HEK293 (cell line): Measurements from ENCODE around the gene RAB1B.

Experiments
- CTCF ChIA-PET: fragments of 350-600 bp; formaldehyde crosslinking; extraction: SDS; loops from one replicate; lab custom pipeline; 2021; ENCODE audit warnings: antibody characterized with exemption; lab: Yijun Ruan, JAX
- POLR2A ChIA-PET: fragments of 300-600 bp; formaldehyde crosslinking; extraction: SDS; loops from one replicate; lab custom pipeline; 2020; ENCODE audit warnings: antibody characterized with exemption, inconsistent platforms; lab: Yijun Ruan, JAX
- H3K27ac ChIP-seq: fragments of 200-500 bp; sonication (Bioruptor generic); 2 replicates; pipeline ENCODE4 v1.5.1; 2014; ENCODE audit warnings: low read depth, low read length, control low read depth, inconsistent platforms; ENCODE audit errors: extremely low read depth
- H3K36me3 ChIP-seq, 2 experiments: fragments of 200-500 bp in 1 of 2; sonication (Bioruptor generic) in 1 of 2; 1 replicate in 1 of 2; 2 replicates in 1 of 2; pipeline ENCODE4 v1.5.1; 2014 to 2017; ENCODE audit warnings: inconsistent platforms in 2 of 2, low read length in 2 of 2; ENCODE audit not compliant: control insufficient read depth in 2 of 2, insufficient read depth in 1 of 2
- H3K4me1 ChIP-seq: fragments of 200-500 bp; sonication (Bioruptor generic); 2 replicates; pipeline ENCODE4 v1.5.1; 2014; ENCODE audit warnings: mild to moderate bottlenecking, low read length, inconsistent platforms; ENCODE audit not compliant: control insufficient read depth, insufficient read depth
- H3K4me3 ChIP-seq: 2 replicates; pipeline ENCODE4 v1.5.1; 2011; ENCODE audit warnings: low read depth, mild to moderate bottlenecking, control low read depth, low read length, moderate library complexity
- H3K9me3 ChIP-seq: fragments of 200-500 bp; sonication (Bioruptor generic); 2 replicates; pipeline ENCODE4 v1.5.1; 2014; ENCODE audit warnings: low read depth, low read length, inconsistent platforms; ENCODE audit not compliant: control insufficient read depth, insufficient read depth
- EGR2 ChIP-seq: fragments of 450-650 bp; formaldehyde crosslinking; IDR thresholded peaks from 2 replicates; pipeline ENCODE4 v1.5.1; 2016; ENCODE audit warnings: low read depth, missing biosample characterization, missing genetic modification characterization
- KLF1 ChIP-seq: fragments of 450-650 bp; formaldehyde crosslinking; IDR thresholded peaks from 2 replicates; pipeline ENCODE4 v1.5.1; 2016; ENCODE audit warnings: missing biosample characterization, missing genetic modification characterization
- MEIS1 ChIP-seq: sonication (generic); formaldehyde crosslinking; IDR thresholded peaks from 2 replicates; pipeline ENCODE4 v1.8.1; 2022; ENCODE audit warnings: missing genetic modification reagents, mild to moderate bottlenecking, borderline replicate concordance
- PATZ1 ChIP-seq: fragments of 450-650 bp; formaldehyde crosslinking; IDR thresholded peaks from 2 replicates; pipeline ENCODE4 v1.5.1; 2016; ENCODE audit warnings: missing biosample characterization, missing genetic modification characterization
- SP2 ChIP-seq: fragments of 450-650 bp; formaldehyde crosslinking; IDR thresholded peaks from 2 replicates; pipeline ENCODE4 v1.5.1; 2016; ENCODE audit warnings: missing biosample characterization, missing genetic modification characterization
- SP3 ChIP-seq: fragments of 450-650 bp; formaldehyde crosslinking; IDR thresholded peaks from 2 replicates; pipeline ENCODE4 v1.5.1; 2016; ENCODE audit warnings: missing biosample characterization, missing genetic modification characterization
- TSHZ1 ChIP-seq: fragments of 450-650 bp; formaldehyde crosslinking; IDR thresholded peaks from 2 replicates; pipeline ENCODE4 v1.5.1; 2016; ENCODE audit warnings: missing biosample characterization, missing genetic modification characterization, borderline replicate concordance
- WT1 ChIP-seq: fragments of 450-650 bp; formaldehyde crosslinking; IDR thresholded peaks from 2 replicates; pipeline ENCODE4 v1.5.1; 2016; ENCODE audit warnings: missing biosample characterization, missing genetic modification characterization
- YY1 ChIP-seq: fragments of 450-650 bp; formaldehyde crosslinking; IDR thresholded peaks from 2 replicates; pipeline ENCODE4 v1.5.1; 2018; ENCODE audit warnings: missing biosample characterization, missing genetic modification characterization
- YY2 ChIP-seq: fragments of 450-650 bp; formaldehyde crosslinking; IDR thresholded peaks from 2 replicates; pipeline ENCODE4 v1.5.1; 2016; ENCODE audit warnings: missing biosample characterization, missing genetic modification characterization
- ZBTB11 ChIP-seq: fragments of 450-650 bp; formaldehyde crosslinking; conservative IDR thresholded peaks from 2 replicates; pipeline ENCODE4 v1.5.1; 2016; ENCODE audit warnings: low read depth, missing biosample characterization, missing genetic modification characterization
- ZBTB26 ChIP-seq: fragments of 450-650 bp; formaldehyde crosslinking; optimal IDR thresholded peaks from 2 replicates; pipeline ENCODE3; 2016; ENCODE audit warnings: missing biosample characterization, mild to moderate bottlenecking, missing genetic modification characterization
- ZNF157 ChIP-seq: fragments of 450-650 bp; formaldehyde crosslinking; IDR thresholded peaks from 2 replicates; pipeline ENCODE4 v1.5.1; 2016; ENCODE audit warnings: missing biosample characterization, missing genetic modification characterization
- ZNF23 ChIP-seq: fragments of 450-650 bp; formaldehyde crosslinking; IDR thresholded peaks from 2 replicates; pipeline ENCODE4 v1.5.1; 2016; ENCODE audit warnings: missing biosample characterization, missing genetic modification characterization, borderline replicate concordance
- ZNF449 ChIP-seq: fragments of 450-650 bp; formaldehyde crosslinking; IDR thresholded peaks from 2 replicates; pipeline ENCODE4 v1.5.1; 2017; ENCODE audit warnings: missing biosample characterization, mild to moderate bottlenecking, missing genetic modification characterization, moderate library complexity
- ZNF600 ChIP-seq: fragments of 450-650 bp; formaldehyde crosslinking; IDR thresholded peaks from 2 replicates; pipeline ENCODE4 v1.5.1; 2016; ENCODE audit warnings: missing biosample characterization, missing genetic modification characterization
- ZNF660 ChIP-seq: fragments of 450-650 bp; IDR thresholded peaks from 2 replicates; pipeline ENCODE4 v1.5.1; 2018; ENCODE audit warnings: missing biosample characterization, mild to moderate bottlenecking, missing genetic modification characterization
- ZNF664 ChIP-seq: fragments of 450-650 bp; formaldehyde crosslinking; IDR thresholded peaks from 2 replicates; pipeline ENCODE4 v1.5.1; 2016; ENCODE audit warnings: missing biosample characterization, missing genetic modification characterization
- ZNF76 ChIP-seq: fragments of 450-650 bp; formaldehyde crosslinking; IDR thresholded peaks from 2 replicates; pipeline ENCODE4; 2016; ENCODE audit warnings: low read depth, missing biosample characterization, missing genetic modification characterization, borderline replicate concordance
- ZNF830 ChIP-seq: fragments of 450-650 bp; IDR thresholded peaks from 2 replicates; pipeline ENCODE4 v1.5.0; 2018; ENCODE audit warnings: missing biosample characterization, missing genetic modification characterization, low read depth, mild to moderate bottlenecking, moderate library complexity
- ZXDB ChIP-seq: fragments of 450-650 bp; formaldehyde crosslinking; IDR thresholded peaks from 2 replicates; pipeline ENCODE4 v1.5.1; 2016; ENCODE audit warnings: missing biosample characterization, missing genetic modification characterization

The RAB1B gene

GRCh38 chr11:66268244-66268951, at the start of gene RAB1B:
TSS of gene RAB1B (plus strand) at chr11:66268639. CDS start at chr11:66268680, 41 bp downstream.
- peak within 1 kb of the TSS; percentile 73 for H3K27ac ChIP-seq
- TF ChIP-seq ZNF830 (no peak), YY1 (tag by site-specific recombination) (peak; percentile 71; the same call in 1 of the 2 replicates), ZXDB (tag by site-specific recombination) (no peak), PATZ1 (tag by site-specific recombination) (peak; percentile 73), ZNF664 (tag by site-specific recombination) (no peak), YY2 (tag by site-specific recombination) (peak; percentile 76), ZNF449 (peak; percentile 80; the same call in 1 of the 2 replicates), ZNF76 (tag by site-specific recombination) (peak; percentile 97), ZNF660 (tag by site-specific recombination) (no peak), EGR2 (tag by site-specific recombination) (peak; percentile 52), ZBTB26 (tag by site-specific recombination) (peak; percentile 61), MEIS1 (CRISPR knock-in tag) (no peak), ZNF157 (no peak), SP3 (tag by site-specific recombination) (peak; percentile 92), SP2 (tag by site-specific recombination) (peak; percentile 63), KLF1 (tag by site-specific recombination) (peak; percentile 35; the same call in 1 of the 2 replicates), TSHZ1 (tag by site-specific recombination) (no peak), ZNF23 (tag by site-specific recombination) (no peak), WT1 (tag by site-specific recombination) (no peak), ZNF600 (tag by site-specific recombination) (0 out of 2 replicates have a peak, but pooled peaks have one; percentile 47), ZBTB11 (tag by site-specific recombination) (peak; percentile 67)

More at GRCh38 chr11:66268244-66268951, at the start of gene RAB1B:
- POLR2A ChIA-PET = interaction anchor here (0.5 to 1.8 kb wide), 11 partner anchors 8 to 409 kb away, joined by 3 to 9 read pairs (median 5); partner anchors contain the start of genes CNIH2, DPP3, MUS81 and YIF1A
- H3K4me3 ChIP-seq = peak within 1 kb of the TSS; percentile 92
- CTCF ChIA-PET = interaction anchor here (0.5 to 4.9 kb wide), 7 partner anchors 10 to 200 kb away, joined by 3 to 24 read pairs (median 5); partner anchors contain the start of gene YIF1A
- H3K4me1 ChIP-seq = peaks cover 2% of the 10 kb centered on the region; the same call in 1 of the 2 replicates
- H3K9me3 ChIP-seq = no peaks in the 10 kb centered on the region
- peaks cover 0 to 66% of the 10 kb centered on the region in 2 experiments; a peak in 2 of 3 replicates for H3K36me3 ChIP-seq
